Ovary (tissue), 9 donors: Measurements from ENCODE around the gene INS. TPM values are rescaled to one million over a fixed set of nuclear protein-coding genes. Genes with fewer than 3 reads are reported as not detected.
A peak's percentile ranks its signal among the peaks of the same experiment; 100 is the strongest.

ENCODE experiments used
- DNase-seq, 5 donors: peaks; one replicate each; pipeline ENCODE4 v3.0.0-alpha.2; 2019 to 2020
- H3K27ac ChIP-seq, 2 donors: fragments of 200-600 bp; one replicate each; pipeline versions ENCODE4 v1.5.1 to v1.8.0; 2019 to 2022
- H3K27me3 ChIP-seq: fragments of 200-600 bp; one replicate; pipeline ENCODE4 v1.8.0; 2022
- H3K36me3 ChIP-seq: fragments of 200-600 bp; sonication (generic); one replicate; pipeline ENCODE4 v1.5.1; 2019
- H3K4me1 ChIP-seq: one replicate; pipeline ENCODE4 v1.8.1; 2013; ENCODE audit warnings: mild to moderate bottlenecking, moderate library complexity; ENCODE audit not compliant: insufficient read depth
- H3K4me3 ChIP-seq: fragments of 200-600 bp; sonication (generic); one replicate; pipeline ENCODE4 v1.5.1; 2017
- H3K9me3 ChIP-seq, 2 donors: fragments of 200-600 bp in 1 of 2; sonication (generic) in 1 of 2; one replicate each; pipeline versions ENCODE4 v1.5.1 to v1.8.1; 2013 to 2019; ENCODE audit warnings: mild to moderate bottlenecking in 1 of 2, moderate library complexity in 1 of 2
- CTCF ChIP-seq, 3 donors: fragments of 450-650 bp in 2 of 3; fragments of 200-600 bp in 1 of 3; IDR thresholded peaks; one replicate each; pipeline versions ENCODE4 v1.5.1 to v1.8.0; 2016 to 2022; ENCODE audit warnings: antibody characterized with exemption in 3 of 3, mild to moderate bottlenecking in 1 of 3
- EP300 ChIP-seq: sonication (generic); formaldehyde crosslinking; IDR thresholded peaks from one replicate; pipeline ENCODE4 v1.6.1; 2017; ENCODE audit warnings: antibody characterized with exemption
- POLR2A ChIP-seq: fragments of 450-650 bp; IDR thresholded peaks from one replicate; pipeline ENCODE4 v1.6.1; 2017; ENCODE audit warnings: antibody characterized with exemption, mild to moderate bottlenecking, moderate library complexity
- WGBS, 3 donors: extraction: QIAGEN DNeasy Blood & Tissue Kit in 1 of 3; methylation state at CpG; one replicate each; pipeline versions ENCODE4 v1.1.5 to v1.1.7; 2013 to 2017; 5-methylcytosine and 5-hydroxymethylcytosine counted together
- intact Hi-C, 4 donors: fragments of 100-400 bp; cut with DNase I; formaldehyde crosslinking; loops; one replicate each; pipeline versions ENCODE4 v1.11.0 to v1.15.1; 2022 to 2023
- polyA plus RNA-seq, 2 donors: library from polyadenylated mRNA; stranded (reverse); fragments of 200-250 nt in 1 of 2; fragments of 350-450 nt in 1 of 2; fragmentation: Illumina TruSeq in 1 of 2; extraction: RNeasy Lipid Tissue Mini Kit (QIAGEN cat#74804) in 1 of 2; gene quantifications; one replicate each; pipeline ENCODE4 v1.2.3, GENCODE V29; 2013 to 2014
- total RNA-seq, 7 donors: library from RNA; depleted of rRNA in 2 of 7; stranded (reverse); fragments of >200 nt in 2 of 7; fragmentation: NEBNext Ultra II Directional in 3 of 7; extraction: Animal tissue kit (Norgen Biotek cat#: 25700) in 3 of 7; gene quantifications; one replicate each; pipeline versions ENCODE4 v1.1.0 to v1.2.4, GENCODE V29; 2016 to 2023
- donor health status: DM: no; HTN: no; CAD: no; lungs with moderate emphysema.
- donor health status: DM: no; HTN: no; CAD: no.
- donor health status: Bipolar disorder and iron deficiency.
- donor health status: DM: yes; HTN: yes; CAD: no.
- donor health status: DM: no; HTN: no; CAD: no.
- donor health status: DM: yes; HTN: yes; CAD: no.

INS gene
- total and polyA plus RNA-seq, 9 donors, result 0.89 to 1.4 TPM; not detected in 7

GRCh38 chr11:2122222-2122906 is 38.6 kb downstream of the INS start:
- Histone ChIP-seq H3K27me3 (no peaks in the 10 kb centered on the region), H3K27ac (no peak overlapping the region), H3K4me3 (no peak overlapping the region), H3K4me1 (peaks cover 2% of the 10 kb centered on the region), H3K36me3 (no peaks in the 10 kb centered on the region), H3K9me3 (no peaks in the 10 kb centered on the region)
- WGBS, 3 donors, result 51 to 56% (median 53%) methylated on average over 19 of the region's 19 CpGs
- TF ChIP-seq POLR2A, result no peak
- TF ChIP-seq CTCF (IDR thresholded peaks at IDR 0.05), result no peak
- no peak for TF ChIP-seq EP300
- peak in 1 of 5 donors; percentile 31 for DNase-seq
- intact Hi-C loops, result no loop called here

DNA sequence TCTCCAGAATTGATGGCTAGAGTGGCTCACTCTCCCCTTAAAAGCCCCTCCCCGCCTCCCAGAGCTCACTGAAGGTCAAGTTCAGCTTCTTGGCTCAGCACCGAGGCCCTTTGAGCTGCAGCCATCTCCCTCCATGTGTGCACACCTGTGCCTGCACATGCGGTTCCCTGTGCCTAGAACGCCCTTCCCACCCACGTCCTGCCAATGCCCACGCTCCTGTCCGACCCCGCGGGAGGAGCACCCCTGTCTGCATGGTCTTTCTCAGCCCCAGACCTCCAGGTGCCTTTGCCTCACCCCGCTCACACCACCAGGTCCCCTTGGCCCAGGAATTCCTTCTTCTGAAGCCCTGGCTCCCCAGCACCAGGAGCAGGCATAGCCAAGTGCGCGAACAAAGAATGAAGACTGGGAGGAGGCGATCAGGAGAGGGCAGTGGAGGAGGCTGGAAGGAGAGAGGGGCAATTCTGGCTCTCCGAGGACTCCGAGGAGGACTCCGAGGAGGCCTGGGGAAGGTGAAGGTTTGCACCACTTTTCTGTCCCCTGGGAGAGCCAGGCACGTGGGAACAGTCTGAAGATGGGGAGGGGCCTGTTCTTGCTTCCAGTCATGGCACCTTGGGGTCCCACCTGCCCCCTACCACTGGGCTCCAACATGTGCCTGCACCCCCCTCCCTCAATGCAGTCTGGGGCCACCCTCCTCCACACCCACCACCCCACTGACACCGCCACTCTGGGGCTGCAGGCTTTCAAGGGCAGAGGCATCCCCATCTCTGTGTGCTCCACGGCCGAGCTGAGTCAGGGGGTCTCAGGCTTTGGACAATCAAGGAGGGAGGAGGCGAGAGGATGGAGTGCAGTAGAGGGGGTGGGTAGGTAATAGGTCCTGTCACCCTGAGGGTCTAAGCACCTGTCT is 39.5 kb downstream of the INS start:
- Histone ChIP-seq H3K9me3 (no peaks in the 10 kb centered on the region), H3K27me3 (no peaks in the 10 kb centered on the region), H3K4me3 (no peak overlapping the region), H3K27ac (no peak overlapping the region), H3K4me1 (peaks cover 2% of the 10 kb centered on the region), H3K36me3 (no peaks in the 10 kb centered on the region)
- 59 to 64% (median 60%) methylated on average over 21 of the region's 21 CpGs for WGBS, 3 donors
- intact Hi-C loops, result no loop called here
- peak in 1 of 5 donors; percentile 25 for DNase-seq
- TF ChIP-seq EP300 (no peak), CTCF (IDR thresholded peaks at IDR 0.05) (no peak), POLR2A (no peak)

DNA sequence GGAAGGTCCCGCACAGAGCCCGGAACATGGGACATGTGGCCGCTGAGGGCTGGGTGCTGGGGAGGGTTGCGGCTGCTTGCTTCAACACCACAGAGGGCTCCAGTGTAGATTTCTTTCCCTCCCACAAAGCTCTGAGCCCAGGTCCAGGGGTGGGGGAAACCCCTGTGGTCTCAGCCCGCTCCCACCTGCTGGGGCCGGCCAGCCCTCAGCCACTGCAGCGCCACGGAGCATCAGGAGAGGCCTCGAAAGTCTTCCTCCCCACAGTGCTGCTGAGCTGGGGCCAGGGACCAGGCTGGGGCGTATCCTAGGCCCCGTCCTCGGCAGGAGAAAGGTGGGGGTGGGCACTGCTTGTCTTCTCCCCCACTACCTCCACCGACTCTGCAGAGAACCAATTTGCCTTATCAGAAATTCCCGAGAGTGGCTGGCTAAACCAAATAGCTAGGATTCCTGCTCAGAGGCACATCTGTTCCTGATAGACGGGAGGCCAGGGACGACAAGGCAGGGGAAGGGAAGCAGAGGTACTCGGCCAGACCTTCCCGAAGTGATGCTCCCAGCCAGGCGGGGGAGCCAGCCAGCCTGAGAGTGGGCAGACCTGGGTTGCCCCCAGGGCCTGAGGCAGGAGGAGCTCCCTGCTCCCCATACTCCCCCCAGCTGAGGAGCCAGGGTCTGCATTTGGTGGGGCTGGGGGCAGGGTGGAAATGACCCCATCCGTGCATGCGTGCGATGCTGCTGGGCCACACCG is 40.5 kb downstream of the INS start:
- no peak for DNase-seq
- TF ChIP-seq CTCF (IDR thresholded peaks at IDR 0.05) (no peak), EP300 (no peak), POLR2A (no peak)
- H3K27ac ChIP-seq, result no peak overlapping the region
- H3K4me3 ChIP-seq, result no peak overlapping the region
- H3K4me1 ChIP-seq, result peaks cover 2% of the 10 kb centered on the region
- H3K36me3 ChIP-seq, result no peaks in the 10 kb centered on the region
- no peaks in the 10 kb centered on the region for H3K27me3 ChIP-seq
- intact Hi-C loops, result no loop called here
- no peaks in the 10 kb centered on the region for H3K9me3 ChIP-seq
- whole genome bisulfite sequencing, 3 donors, result 37 to 49% (median 40%) methylated on average over 20 to 23 of the region's 23 CpGs

GRCh38 chr11:2118677-2119076 is 42.3 kb downstream of the INS start:
- WGBS, 3 donors, result 62 to 77% (median 68%) methylated on average over 4 of the region's 4 CpGs
- H3K36me3 ChIP-seq, result no peaks in the 10 kb centered on the region
- DNase-seq, result no peak
- H3K27me3 ChIP-seq, result no peaks in the 10 kb centered on the region
- intact Hi-C loops, result no loop called here
- TF ChIP-seq POLR2A (no peak), CTCF (IDR thresholded peaks at IDR 0.05) (no peak), EP300 (no peak)
- peaks cover 4% of the 10 kb centered on the region for H3K4me1 ChIP-seq
- no peak overlapping the region for H3K4me3 ChIP-seq
- H3K9me3 ChIP-seq, result no peaks in the 10 kb centered on the region
- no peak overlapping the region for H3K27ac ChIP-seq
